GM12872 (cell line): ENCODE measurements around the gene LYPD3.

Experiments used
- CTCF ChIP-seq: IDR thresholded peaks from 3 replicates; pipeline ENCODE4 v1.5.1; 2011; ENCODE audit warnings: low read depth, mild to moderate bottlenecking, low read length, moderate library complexity; ENCODE audit not compliant: insufficient read depth

Gene LYPD3

GRCh38 chr19:43439032-43439708 lies 26.2 kb downstream of the LYPD3 start:
- no peak for TF ChIP-seq CTCF

- TF ChIP-seq CTCF, result no peak
Observed at GRCh38 chr19:43438291-43439031, 26.9 kb downstream of the LYPD3 start.

GRCh38 chr19:43437712-43438111 lies 27.7 kb downstream of the LYPD3 start:
- no peak for TF ChIP-seq CTCF

GRCh38 chr19:43435775-43436174 lies 29.6 kb downstream of the LYPD3 start:
- TF ChIP-seq CTCF, result no peak

- no peak for TF ChIP-seq CTCF
Observed at GRCh38 chr19:43433689-43434088, 31.7 kb downstream of the LYPD3 start.

GRCh38 chr19:43433358-43433673 lies 32.1 kb downstream of the LYPD3 start:
- TF ChIP-seq CTCF, result no peak

GRCh38 chr19:43430976-43431375 lies 34.4 kb downstream of the LYPD3 start:
- TF ChIP-seq CTCF, result no peak
